DND-41 (cell line): ENCODE measurements around the gene CELSR1.

Source experiments
- CTCF ChIP-seq: IDR thresholded peaks from 2 replicates; pipeline ENCODE4 v1.5.1; 2012; ENCODE audit warnings: borderline replicate concordance, low read length, moderate library complexity, mild to moderate bottlenecking; ENCODE audit not compliant: poor library complexity, severe bottlenecking; ENCODE audit errors: extremely low read depth
- EZH2 ChIP-seq: IDR thresholded peaks from 3 replicates; pipeline ENCODE4 v1.6.1; 2012; ENCODE audit warnings: borderline replicate concordance, low read depth, mild to moderate bottlenecking, moderate library complexity, low read length, inconsistent platforms; ENCODE audit not compliant: severe bottlenecking

GRCh38 chr22:46415776-46416519, 121.5 kb downstream of the CELSR1 start:
- TF ChIP-seq CTCF (no peak), EZH2 (no peak)
